MM.1S (cell line): ENCODE results near the gene THADA.

Experiments
- DNase-seq: peaks from one replicate; pipeline ENCODE4 v3.0.0-alpha.2; 2015
- H2AFZ ChIP-seq: fragments of 300-600 bp; sonication (generic); 2 replicates; pipeline ENCODE4 v1.6.0; 2016; ENCODE audit warnings: antibody characterized with exemption, low read length
- H3F3A ChIP-seq: fragments of 300-600 bp; sonication (generic); 2 replicates; pipeline ENCODE4 v1.6.1; 2016; ENCODE audit warnings: mild to moderate bottlenecking, antibody characterized with exemption, low read length, moderate library complexity, mixed read lengths; ENCODE audit not compliant: insufficient read depth
- H3K27ac ChIP-seq: fragments of 300-600 bp; sonication (generic); 2 replicates; pipeline ENCODE4 v1.5.1; 2016; ENCODE audit warnings: mild to moderate bottlenecking, low read length
- H3K27me3 ChIP-seq: fragments of 300-600 bp; sonication (generic); replicated peaks from 2 replicates; pipeline ENCODE4 v1.6.0; 2016; ENCODE audit warnings: low read length; ENCODE audit not compliant: insufficient read depth
- H3K36me3 ChIP-seq: fragments of 300-600 bp; sonication (generic); replicated peaks from 2 replicates; pipeline ENCODE4 v1.6.1; 2016; ENCODE audit warnings: mild to moderate bottlenecking, low read length, mixed read lengths; ENCODE audit not compliant: insufficient read depth
- H3K4me1 ChIP-seq: fragments of 300-600 bp; sonication (generic); 2 replicates; pipeline ENCODE4 v1.6.1; 2016; ENCODE audit warnings: low read length, mixed read lengths
- H3K4me2 ChIP-seq: fragments of 300-600 bp; sonication (generic); 2 replicates; pipeline ENCODE4 v1.6.0; 2016; ENCODE audit warnings: low read depth, low read length
- H3K4me3 ChIP-seq: fragments of 300-600 bp; sonication (generic); 2 replicates; pipeline ENCODE4 v1.5.1; 2016; ENCODE audit warnings: low read length, mixed read lengths
- H3K79me2 ChIP-seq: fragments of 300-600 bp; sonication (generic); 2 replicates; pipeline ENCODE4 v1.6.1; 2016; ENCODE audit warnings: mixed run types, low read length, mixed read lengths
- H3K9ac ChIP-seq: fragments of 300-600 bp; sonication (generic); 2 replicates; pipeline ENCODE4 v1.6.1; 2016; ENCODE audit warnings: low read length, mixed read lengths
- H3K9me2 ChIP-seq: fragments of 300-600 bp; sonication (generic); replicated peaks from 2 replicates; pipeline ENCODE4 v1.6.1; 2016; ENCODE audit warnings: mild to moderate bottlenecking, low read length, mixed read lengths; ENCODE audit not compliant: insufficient read depth
- H3K9me3 ChIP-seq: fragments of 300-600 bp; sonication (generic); replicated peaks from 2 replicates; pipeline ENCODE4 v1.6.1; 2016; ENCODE audit warnings: mild to moderate bottlenecking, low read length, mixed read lengths; ENCODE audit not compliant: insufficient read depth
- H4K20me1 ChIP-seq: fragments of 300-600 bp; sonication (generic); 2 replicates; pipeline ENCODE4 v1.6.1; 2016; ENCODE audit warnings: mild to moderate bottlenecking, low read length, moderate library complexity, mixed read lengths; ENCODE audit not compliant: insufficient read depth
- EZH2 ChIP-seq: fragments of 300-600 bp; sonication (generic); optimal IDR thresholded peaks from 2 replicates; pipeline ENCODE3; 2017; ENCODE audit warnings: low read depth, mild to moderate bottlenecking, antibody characterized with exemption, low read length, mixed read lengths
- EZH2phosphoT487 ChIP-seq: fragments of 300-600 bp; sonication (generic); IDR thresholded peaks from 2 replicates; pipeline ENCODE4 v1.6.1; 2018; ENCODE audit warnings: antibody characterized with exemption, low read length
- TF ChIP-seq, protein P1 (sequence below): fragments of 300-600 bp; sonication (generic); IDR thresholded peaks from 2 replicates; pipeline ENCODE4 v1.5.1; 2016; ENCODE audit warnings: antibody characterized with exemption, low read length, mixed read lengths

The THADA gene

DNA sequence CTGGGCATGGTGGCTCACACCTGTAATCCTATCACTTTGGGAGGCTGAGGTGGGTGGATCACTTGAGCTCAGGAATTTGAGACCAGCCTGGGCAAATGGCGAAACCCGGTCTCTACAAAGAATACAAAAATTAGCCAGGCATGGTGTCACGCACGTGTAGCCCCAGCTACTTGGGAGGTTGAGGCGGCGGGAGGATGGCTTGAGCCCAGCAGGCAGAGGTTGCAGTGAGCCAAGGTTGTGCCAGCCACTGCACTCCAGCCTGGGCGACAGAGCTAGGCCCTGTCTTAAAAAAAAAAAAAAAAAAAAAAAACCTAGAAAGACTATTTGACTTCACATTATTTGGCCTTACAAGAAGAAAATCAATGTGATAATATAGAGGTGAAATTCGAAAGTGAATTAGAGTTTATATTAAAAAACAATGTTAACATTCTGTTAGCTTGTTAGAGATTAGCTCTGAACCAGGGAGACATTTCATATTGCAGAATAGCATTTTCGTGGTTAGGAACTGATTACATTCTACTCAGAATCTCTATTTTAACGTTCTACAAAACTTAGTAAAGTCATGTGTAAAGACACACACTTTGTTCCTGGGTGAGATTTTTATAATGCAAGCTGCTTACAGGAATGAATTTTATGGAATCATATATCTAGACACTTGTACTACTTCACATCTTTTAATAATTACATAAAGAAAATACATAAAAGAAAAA is 120.5 kb downstream of the THADA start:
- no peak overlapping the region for H3K9ac ChIP-seq
- H3K9me3 ChIP-seq, result no peaks in the 10 kb centered on the region
- H3K4me1 ChIP-seq, result no peaks in the 10 kb centered on the region
- no peak overlapping the region for H2AFZ ChIP-seq
- no peak overlapping the region for H3K27ac ChIP-seq
- H3K79me2 ChIP-seq, result no peaks in the 10 kb centered on the region
- no peaks in the 10 kb centered on the region for H3K9me2 ChIP-seq
- no peaks in the 10 kb centered on the region for H3K27me3 ChIP-seq
- no peak for DNase-seq
- H3K36me3 ChIP-seq, result no peaks in the 10 kb centered on the region
- H3K4me3 ChIP-seq, result no peak overlapping the region
- no peaks in the 10 kb centered on the region for H4K20me1 ChIP-seq
- no peaks in the 10 kb centered on the region for H3F3A ChIP-seq
- H3K4me2 ChIP-seq, result no peak overlapping the region
- TF ChIP-seq EZH2, result no peak
- TF ChIP-seq EZH2phosphoT487, result no peak
- TF ChIP-seq, protein P1, sequence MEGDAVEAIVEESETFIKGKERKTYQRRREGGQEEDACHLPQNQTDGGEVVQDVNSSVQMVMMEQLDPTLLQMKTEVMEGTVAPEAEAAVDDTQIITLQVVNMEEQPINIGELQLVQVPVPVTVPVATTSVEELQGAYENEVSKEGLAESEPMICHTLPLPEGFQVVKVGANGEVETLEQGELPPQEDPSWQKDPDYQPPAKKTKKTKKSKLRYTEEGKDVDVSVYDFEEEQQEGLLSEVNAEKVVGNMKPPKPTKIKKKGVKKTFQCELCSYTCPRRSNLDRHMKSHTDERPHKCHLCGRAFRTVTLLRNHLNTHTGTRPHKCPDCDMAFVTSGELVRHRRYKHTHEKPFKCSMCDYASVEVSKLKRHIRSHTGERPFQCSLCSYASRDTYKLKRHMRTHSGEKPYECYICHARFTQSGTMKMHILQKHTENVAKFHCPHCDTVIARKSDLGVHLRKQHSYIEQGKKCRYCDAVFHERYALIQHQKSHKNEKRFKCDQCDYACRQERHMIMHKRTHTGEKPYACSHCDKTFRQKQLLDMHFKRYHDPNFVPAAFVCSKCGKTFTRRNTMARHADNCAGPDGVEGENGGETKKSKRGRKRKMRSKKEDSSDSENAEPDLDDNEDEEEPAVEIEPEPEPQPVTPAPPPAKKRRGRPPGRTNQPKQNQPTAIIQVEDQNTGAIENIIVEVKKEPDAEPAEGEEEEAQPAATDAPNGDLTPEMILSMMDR, result no peak

DNA sequence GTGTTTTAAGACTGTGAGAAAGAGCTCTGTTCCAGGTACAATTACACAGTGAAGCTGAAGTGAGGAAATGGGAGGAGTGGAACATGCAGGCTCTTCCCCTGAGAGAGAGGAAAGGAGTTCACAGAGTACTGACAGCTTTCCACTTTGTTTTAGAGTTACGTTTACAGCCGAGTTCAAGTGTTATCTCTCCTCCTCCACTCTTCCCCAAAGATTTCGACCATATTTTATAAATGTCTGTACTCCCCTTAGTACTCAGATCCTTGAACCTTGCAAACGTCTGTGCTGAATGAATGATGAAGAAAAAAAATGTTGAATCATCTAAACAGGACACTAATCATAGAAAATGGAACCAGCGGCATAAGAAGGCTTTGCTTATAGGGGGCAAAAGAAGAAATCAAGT is 121.6 kb downstream of the THADA start:
- no peaks in the 10 kb centered on the region for H3K9me2 ChIP-seq
- H3K36me3 ChIP-seq, result no peaks in the 10 kb centered on the region
- H3K4me2 ChIP-seq, result no peak overlapping the region
- no peaks in the 10 kb centered on the region for H3F3A ChIP-seq
- no peaks in the 10 kb centered on the region for H3K4me1 ChIP-seq
- H3K9ac ChIP-seq, result no peak overlapping the region
- no peaks in the 10 kb centered on the region for H3K79me2 ChIP-seq
- H3K9me3 ChIP-seq, result no peaks in the 10 kb centered on the region
- no peak overlapping the region for H3K4me3 ChIP-seq
- H4K20me1 ChIP-seq, result no peaks in the 10 kb centered on the region
- H3K27ac ChIP-seq, result no peak overlapping the region
- TF ChIP-seq, protein P1, result no peak
- TF ChIP-seq EZH2phosphoT487, result no peak
- TF ChIP-seq EZH2, result no peak
- DNase-seq, result no peak
- H2AFZ ChIP-seq, result no peak overlapping the region
- H3K27me3 ChIP-seq, result no peaks in the 10 kb centered on the region

DNA sequence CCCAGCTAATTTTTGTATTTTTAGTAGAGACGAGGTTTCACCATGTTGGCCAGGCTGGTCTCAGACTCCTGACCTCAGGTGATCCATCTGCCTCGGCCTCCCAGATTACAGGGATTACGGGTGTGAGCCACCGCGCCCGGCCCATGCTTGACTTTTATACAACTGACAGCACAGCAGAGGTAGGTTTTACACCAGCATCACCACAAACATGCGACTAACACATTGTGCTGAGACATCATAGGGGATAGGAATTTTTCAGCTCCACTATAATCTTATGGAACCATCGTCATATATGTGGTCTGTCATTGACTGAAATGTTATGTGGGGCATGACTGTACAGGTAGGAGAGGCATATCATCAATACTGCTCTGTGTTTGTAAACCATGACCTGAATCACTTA is 122.1 kb downstream of the THADA start:
- no peaks in the 10 kb centered on the region for H3K9me2 ChIP-seq
- H3K27me3 ChIP-seq, result no peaks in the 10 kb centered on the region
- H3K4me1 ChIP-seq, result no peaks in the 10 kb centered on the region
- no peak overlapping the region for H3K4me2 ChIP-seq
- H3K79me2 ChIP-seq, result no peaks in the 10 kb centered on the region
- no peaks in the 10 kb centered on the region for H3K36me3 ChIP-seq
- TF ChIP-seq, protein P1, result no peak
- no peak for TF ChIP-seq EZH2
- no peak for TF ChIP-seq EZH2phosphoT487
- H2AFZ ChIP-seq, result no peak overlapping the region
- H3K9me3 ChIP-seq, result no peaks in the 10 kb centered on the region
- no peaks in the 10 kb centered on the region for H3F3A ChIP-seq
- DNase-seq, result no peak
- H3K4me3 ChIP-seq, result no peak overlapping the region
- no peaks in the 10 kb centered on the region for H4K20me1 ChIP-seq
- H3K27ac ChIP-seq, result no peak overlapping the region
- no peak overlapping the region for H3K9ac ChIP-seq
